A549 (cell line): ENCODE data around the gene ATXN7L1.

Experiments
- CHD2 ChIP-seq: fragments of 150-350 bp; IDR thresholded peaks from 2 replicates; pipeline ENCODE4 v1.6.1; 2014; ENCODE audit warnings: low read length; ENCODE audit not compliant: partially characterized antibody
- EP300 ChIP-seq, 2 experiments: fragments of >200 bp; sonication (Bioruptor Twin); formaldehyde crosslinking; IDR thresholded peaks; 2 replicates in 1 of 2; 3 replicates in 1 of 2; pipeline ENCODE4 v1.6.1; 2016 to 2017
- FOSB ChIP-seq: fragments of 250-450 bp; sonication (Bioruptor Pico); IDR thresholded peaks from 2 replicates; pipeline ENCODE4 v1.5.0; 2020; ENCODE audit warnings: mild to moderate bottlenecking, moderate library complexity
- NR3C1 ChIP-seq: fragments of >200 bp; sonication (Bioruptor Twin); formaldehyde crosslinking; IDR thresholded peaks from 3 replicates; pipeline ENCODE4 v1.6.1; 2017
- POLR2A ChIP-seq: IDR thresholded peaks from 2 replicates; pipeline ENCODE4 v1.6.1; 2012; ENCODE audit warnings: mild to moderate bottlenecking, low read length
- POLR2AphosphoS2 ChIP-seq: conservative IDR thresholded peaks from 2 replicates; pipeline ENCODE4 v1.6.1; 2012; ENCODE audit warnings: low read length, improper control_type of control experiment, inconsistent platforms
- TF ChIP-seq, protein P1 (sequence below): fragments of >200 bp; sonication (Bioruptor Twin); formaldehyde crosslinking; IDR thresholded peaks from 3 replicates; pipeline ENCODE4 v1.5.1; 2016
- TF ChIP-seq, protein P2 (sequence below): fragments of >200 bp; sonication (Bioruptor Twin); formaldehyde crosslinking; IDR thresholded peaks from 3 replicates; pipeline ENCODE4 v1.6.1; 2016
- TF ChIP-seq, protein P3 (sequence below): fragments of 450-650 bp; IDR thresholded peaks from 2 replicates; pipeline ENCODE4 v1.6.1; 2014; ENCODE audit warnings: antibody characterized with exemption

DNA sequence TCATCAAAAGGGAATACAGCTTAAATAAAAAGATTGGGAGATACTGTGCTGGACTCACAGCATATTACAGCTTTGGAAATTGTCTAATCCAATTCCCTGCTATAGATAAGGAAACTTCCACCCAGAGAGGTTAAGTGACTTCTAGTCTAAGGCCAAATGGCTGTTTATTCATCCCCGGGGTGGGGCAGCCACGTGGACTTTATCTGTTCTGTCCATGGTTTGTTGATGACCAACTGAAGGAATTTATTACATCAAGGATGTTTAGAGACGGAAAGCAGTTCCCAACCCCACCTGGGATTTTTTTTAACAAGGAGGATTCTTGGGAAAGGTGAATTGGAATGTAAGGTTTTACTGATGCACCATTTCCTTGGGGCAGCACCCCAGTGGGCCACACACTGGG, 88.6 kb downstream of the ATXN7L1 start:
- TF ChIP-seq, protein P1, sequence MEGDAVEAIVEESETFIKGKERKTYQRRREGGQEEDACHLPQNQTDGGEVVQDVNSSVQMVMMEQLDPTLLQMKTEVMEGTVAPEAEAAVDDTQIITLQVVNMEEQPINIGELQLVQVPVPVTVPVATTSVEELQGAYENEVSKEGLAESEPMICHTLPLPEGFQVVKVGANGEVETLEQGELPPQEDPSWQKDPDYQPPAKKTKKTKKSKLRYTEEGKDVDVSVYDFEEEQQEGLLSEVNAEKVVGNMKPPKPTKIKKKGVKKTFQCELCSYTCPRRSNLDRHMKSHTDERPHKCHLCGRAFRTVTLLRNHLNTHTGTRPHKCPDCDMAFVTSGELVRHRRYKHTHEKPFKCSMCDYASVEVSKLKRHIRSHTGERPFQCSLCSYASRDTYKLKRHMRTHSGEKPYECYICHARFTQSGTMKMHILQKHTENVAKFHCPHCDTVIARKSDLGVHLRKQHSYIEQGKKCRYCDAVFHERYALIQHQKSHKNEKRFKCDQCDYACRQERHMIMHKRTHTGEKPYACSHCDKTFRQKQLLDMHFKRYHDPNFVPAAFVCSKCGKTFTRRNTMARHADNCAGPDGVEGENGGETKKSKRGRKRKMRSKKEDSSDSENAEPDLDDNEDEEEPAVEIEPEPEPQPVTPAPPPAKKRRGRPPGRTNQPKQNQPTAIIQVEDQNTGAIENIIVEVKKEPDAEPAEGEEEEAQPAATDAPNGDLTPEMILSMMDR: no peak
- TF ChIP-seq POLR2A: no peak
- TF ChIP-seq FOSB (CRISPR knock-in tag): no peak
- TF ChIP-seq CHD2: no peak
- no peak for TF ChIP-seq EP300 (IDR thresholded peaks at IDR 0.05)
- TF ChIP-seq, protein P2, sequence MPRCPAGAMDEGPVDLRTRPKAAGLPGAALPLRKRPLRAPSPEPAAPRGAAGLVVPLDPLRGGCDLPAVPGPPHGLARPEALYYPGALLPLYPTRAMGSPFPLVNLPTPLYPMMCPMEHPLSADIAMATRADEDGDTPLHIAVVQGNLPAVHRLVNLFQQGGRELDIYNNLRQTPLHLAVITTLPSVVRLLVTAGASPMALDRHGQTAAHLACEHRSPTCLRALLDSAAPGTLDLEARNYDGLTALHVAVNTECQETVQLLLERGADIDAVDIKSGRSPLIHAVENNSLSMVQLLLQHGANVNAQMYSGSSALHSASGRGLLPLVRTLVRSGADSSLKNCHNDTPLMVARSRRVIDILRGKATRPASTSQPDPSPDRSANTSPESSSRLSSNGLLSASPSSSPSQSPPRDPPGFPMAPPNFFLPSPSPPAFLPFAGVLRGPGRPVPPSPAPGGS: no peak
- TF ChIP-seq POLR2AphosphoS2: no peak
- no peak for TF ChIP-seq NR3C1
- TF ChIP-seq, protein P3, sequence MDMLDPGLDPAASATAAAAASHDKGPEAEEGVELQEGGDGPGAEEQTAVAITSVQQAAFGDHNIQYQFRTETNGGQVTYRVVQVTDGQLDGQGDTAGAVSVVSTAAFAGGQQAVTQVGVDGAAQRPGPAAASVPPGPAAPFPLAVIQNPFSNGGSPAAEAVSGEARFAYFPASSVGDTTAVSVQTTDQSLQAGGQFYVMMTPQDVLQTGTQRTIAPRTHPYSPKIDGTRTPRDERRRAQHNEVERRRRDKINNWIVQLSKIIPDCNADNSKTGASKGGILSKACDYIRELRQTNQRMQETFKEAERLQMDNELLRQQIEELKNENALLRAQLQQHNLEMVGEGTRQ: no peak
